HEK293T (cell line): ENCODE results near the gene HOXB13.

Experiments
- ARNT ChIP-seq: fragments of 450-650 bp; IDR thresholded peaks from 2 replicates; pipeline ENCODE4 v1.6.1; 2017; ENCODE audit warnings: mild to moderate bottlenecking
- BHLHE40 ChIP-seq: fragments of 450-650 bp; IDR thresholded peaks from 2 replicates; pipeline ENCODE4 v1.6.1; 2016; ENCODE audit warnings: mild to moderate bottlenecking, moderate library complexity, borderline replicate concordance
- ELF4 ChIP-seq: fragments of 450-650 bp; IDR thresholded peaks from 2 replicates; pipeline ENCODE4 v1.6.1; 2017; ENCODE audit warnings: antibody characterized with exemption
- FOXA1 ChIP-seq: fragments of 450-650 bp; IDR thresholded peaks from 2 replicates; pipeline ENCODE4 v1.6.1; 2016; ENCODE audit warnings: mild to moderate bottlenecking
- FOXK2 ChIP-seq: fragments of 450-650 bp; IDR thresholded peaks from 2 replicates; pipeline ENCODE4 v1.6.1; 2016; ENCODE audit warnings: mild to moderate bottlenecking
- FOXM1 ChIP-seq: fragments of 450-650 bp; IDR thresholded peaks from 2 replicates; pipeline ENCODE4 v1.6.1; 2017; ENCODE audit warnings: mild to moderate bottlenecking, borderline replicate concordance
- L3MBTL2 ChIP-seq: fragments of 450-650 bp; conservative IDR thresholded peaks from 2 replicates; pipeline ENCODE4 v1.6.1; 2016; ENCODE audit warnings: mild to moderate bottlenecking
- LEF1 ChIP-seq: fragments of 450-650 bp; IDR thresholded peaks from 2 replicates; pipeline ENCODE4 v1.6.1; 2017; ENCODE audit warnings: mild to moderate bottlenecking, borderline replicate concordance
- NFRKB ChIP-seq: fragments of 450-650 bp; IDR thresholded peaks from 2 replicates; pipeline ENCODE4 v1.6.1; 2016; ENCODE audit warnings: mild to moderate bottlenecking, moderate library complexity
- SP1 ChIP-seq: fragments of 450-650 bp; IDR thresholded peaks from 2 replicates; pipeline ENCODE4 v1.6.1; 2017
- SUZ12 ChIP-seq: fragments of 450-650 bp; IDR thresholded peaks from 2 replicates; pipeline ENCODE4 v1.6.1; 2016; ENCODE audit warnings: mild to moderate bottlenecking
- TARDBP ChIP-seq: fragments of 450-650 bp; IDR thresholded peaks from 2 replicates; pipeline ENCODE4 v1.6.1; 2016
- ZNF384 ChIP-seq: fragments of 450-650 bp; IDR thresholded peaks from 2 replicates; pipeline ENCODE4 v1.6.1; 2016
- TF ChIP-seq, protein P1 (sequence below): fragments of 450-650 bp; IDR thresholded peaks from 2 replicates; pipeline ENCODE4 v1.6.1; 2016

DNA sequence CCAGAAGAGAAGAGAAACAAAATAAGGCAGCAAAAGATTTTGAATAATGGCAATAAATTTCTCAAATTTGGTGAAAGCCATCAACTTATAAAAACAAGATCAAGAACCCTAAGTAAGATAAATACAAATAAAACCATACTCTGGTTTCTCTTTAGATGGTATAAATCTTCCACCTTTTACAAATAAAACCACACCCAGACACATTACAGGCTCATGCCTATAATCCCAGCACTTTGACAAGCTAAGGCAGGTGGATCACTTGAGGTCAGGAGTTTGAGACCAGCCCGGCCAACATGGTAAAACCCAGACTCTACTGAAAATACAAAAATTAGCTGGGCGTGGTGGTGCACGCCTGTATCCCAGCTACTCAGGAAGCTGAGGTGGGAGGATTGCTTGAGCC lies 44.7 kb upstream of the HOXB13 start:
- TF ChIP-seq NFRKB (no peak), SP1 (no peak), BHLHE40 (no peak), FOXA1 (no peak), SUZ12 (no peak), FOXK2 (no peak), LEF1 (no peak), TARDBP (no peak), ZNF384 (no peak), ARNT (no peak), FOXM1 (no peak), L3MBTL2 (no peak), ELF4 (no peak)
- TF ChIP-seq, protein P1, sequence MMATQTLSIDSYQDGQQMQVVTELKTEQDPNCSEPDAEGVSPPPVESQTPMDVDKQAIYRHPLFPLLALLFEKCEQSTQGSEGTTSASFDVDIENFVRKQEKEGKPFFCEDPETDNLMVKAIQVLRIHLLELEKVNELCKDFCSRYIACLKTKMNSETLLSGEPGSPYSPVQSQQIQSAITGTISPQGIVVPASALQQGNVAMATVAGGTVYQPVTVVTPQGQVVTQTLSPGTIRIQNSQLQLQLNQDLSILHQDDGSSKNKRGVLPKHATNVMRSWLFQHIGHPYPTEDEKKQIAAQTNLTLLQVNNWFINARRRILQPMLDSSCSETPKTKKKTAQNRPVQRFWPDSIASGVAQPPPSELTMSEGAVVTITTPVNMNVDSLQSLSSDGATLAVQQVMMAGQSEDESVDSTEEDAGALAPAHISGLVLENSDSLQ = no peak
